Breast epithelium (tissue), 4 donors: ENCODE data around the gene ZFHX3. TPM values are rescaled to one million over a fixed set of nuclear protein-coding genes. Genes with fewer than 3 reads are reported as not detected.

ENCODE experiments used
- DNase-seq, 2 donors: peaks; one replicate each; pipeline ENCODE4 v3.0.0-alpha.2; 2019; ENCODE audit warnings: low spot score in 2 of 2
- H3K27ac ChIP-seq, 2 donors: fragments of 200-600 bp; sonication (generic) in 1 of 2; one replicate each; pipeline ENCODE4 v1.5.1; 2016 to 2019; ENCODE audit warnings: mild to moderate bottlenecking in 1 of 2
- H3K27me3 ChIP-seq, 2 donors: fragments of 200-600 bp; sonication (generic) in 1 of 2; one replicate each; pipeline versions ENCODE4 v1.5.1 to v1.6.0; 2017 to 2019; ENCODE audit warnings: control low read depth in 1 of 2, mild to moderate bottlenecking in 1 of 2
- H3K36me3 ChIP-seq: fragments of 200-600 bp; one replicate; pipeline ENCODE4 v1.5.1; 2019
- H3K4me1 ChIP-seq, 2 donors: fragments of 200-600 bp; sonication (generic); one replicate each; pipeline ENCODE4 v1.5.1; 2016 to 2019; ENCODE audit warnings: control low read depth in 1 of 2
- H3K4me3 ChIP-seq, 3 donors: fragments of 200-600 bp; sonication (generic); 1 replicate in 2 of 3; 2 replicates in 1 of 3; pipeline ENCODE4 v1.5.1; 2016 to 2019; ENCODE audit warnings: mild to moderate bottlenecking in 3 of 3, moderate library complexity in 2 of 3
- H3K9me3 ChIP-seq, 2 donors: fragments of 200-600 bp; sonication (generic) in 1 of 2; one replicate each; pipeline ENCODE4 v1.5.1; 2016 to 2019; ENCODE audit warnings: control low read depth in 1 of 2
- CTCF ChIP-seq, 3 donors: fragments of 450-650 bp; IDR thresholded peaks; one replicate each; pipeline ENCODE4 v1.5.1; 2016 to 2017; ENCODE audit warnings: antibody characterized with exemption in 3 of 3, mild to moderate bottlenecking in 3 of 3, moderate library complexity in 3 of 3
- POLR2A ChIP-seq: fragments of 450-650 bp; IDR thresholded peaks from one replicate; pipeline ENCODE4 v1.6.1; 2016; ENCODE audit warnings: antibody characterized with exemption, mild to moderate bottlenecking, moderate library complexity
- POLR2AphosphoS5 ChIP-seq, 3 donors: sonication (generic); formaldehyde crosslinking; IDR thresholded peaks; one replicate each; pipeline ENCODE4 v1.6.1; 2017; ENCODE audit warnings: antibody characterized with exemption in 3 of 3
- intact Hi-C: fragments of 100-400 bp; cut with DNase I; formaldehyde crosslinking; loops from one replicate; pipeline ENCODE4 v1.15.1; 2023; ENCODE audit warnings: low total_unique reads
- total RNA-seq, 3 donors: library from RNA; depleted of rRNA; stranded (reverse); fragments of >200 nt; gene quantifications; one replicate each; pipeline ENCODE4 v1.1.0, GENCODE V29; 2016

Gene ZFHX3
- total RNA-seq, 3 donors from 2014 or later: 10.8 to 36.0 (median 11.8) TPM

- Histone ChIP-seq H3K27me3 (peaks cover 3 to 11% of the 10 kb centered on the region in 2 donors), H3K9me3 (no peaks in the 10 kb centered on the region), H3K36me3 (no peaks in the 10 kb centered on the region), H3K4me3 (peak overlapping the region; percentile 13 to 61 (median 41)), H3K27ac (peak overlapping the region in 1 of 2 donors; percentile 50), H3K4me1 (peaks cover 1 to 7% of the 10 kb centered on the region in 2 donors)
- no peak for DNase-seq
- no peak for TF ChIP-seq POLR2AphosphoS5 (IDR thresholded peaks at IDR 0.05)
- intact Hi-C loops: no loop called here
Measured at GRCh38 chr16:73071131-73071940, 23.4 kb upstream of the ZFHX3 start.

- no peak overlapping the region for H3K27ac ChIP-seq
- intact Hi-C loops: loop anchor here (5.0 kb wide), 1 partner anchor 1597 kb away; no protein-coding TSS in a partner anchor
- TF ChIP-seq POLR2AphosphoS5 (IDR thresholded peaks at IDR 0.05) (no peak), POLR2A (no peak), CTCF (IDR thresholded peaks at IDR 0.05) (no peak)
- no peaks in the 10 kb centered on the region for H3K9me3 ChIP-seq
- H3K36me3 ChIP-seq: no peaks in the 10 kb centered on the region
- no peak for DNase-seq
- H3K27me3 ChIP-seq: peaks cover 3 to 27% of the 10 kb centered on the region in 2 donors
- H3K4me1 ChIP-seq: peaks cover 4 to 13% of the 10 kb centered on the region in 2 donors
- H3K4me3 ChIP-seq: peak overlapping the region in 1 of 3 donors; percentile 41
Measured at GRCh38 chr16:73069581-73070262, 21.8 kb upstream of the ZFHX3 start.

- intact Hi-C loops: loop anchor here (5.0 kb wide), 1 partner anchor 1596 kb away; no protein-coding TSS in a partner anchor
- H3K36me3 ChIP-seq: no peaks in the 10 kb centered on the region
- H3K27ac ChIP-seq: peak overlapping the region; percentile 57 to 76
- TF ChIP-seq CTCF (IDR thresholded peaks at IDR 0.05) (no peak), POLR2A (no peak), POLR2AphosphoS5 (IDR thresholded peaks at IDR 0.05) (peak in 1 of 3 donors; percentile 58)
- peaks cover 4 to 13% of the 10 kb centered on the region in 2 donors for H3K4me1 ChIP-seq
- H3K4me3 ChIP-seq: no peak overlapping the region
- no peaks in the 10 kb centered on the region for H3K9me3 ChIP-seq
- H3K27me3 ChIP-seq: peaks cover 3 to 37% of the 10 kb centered on the region in 2 donors
- DNase-seq: no peak
Measured at GRCh38 chr16:73068541-73069401, 20.8 kb upstream of the ZFHX3 start.

DNA sequence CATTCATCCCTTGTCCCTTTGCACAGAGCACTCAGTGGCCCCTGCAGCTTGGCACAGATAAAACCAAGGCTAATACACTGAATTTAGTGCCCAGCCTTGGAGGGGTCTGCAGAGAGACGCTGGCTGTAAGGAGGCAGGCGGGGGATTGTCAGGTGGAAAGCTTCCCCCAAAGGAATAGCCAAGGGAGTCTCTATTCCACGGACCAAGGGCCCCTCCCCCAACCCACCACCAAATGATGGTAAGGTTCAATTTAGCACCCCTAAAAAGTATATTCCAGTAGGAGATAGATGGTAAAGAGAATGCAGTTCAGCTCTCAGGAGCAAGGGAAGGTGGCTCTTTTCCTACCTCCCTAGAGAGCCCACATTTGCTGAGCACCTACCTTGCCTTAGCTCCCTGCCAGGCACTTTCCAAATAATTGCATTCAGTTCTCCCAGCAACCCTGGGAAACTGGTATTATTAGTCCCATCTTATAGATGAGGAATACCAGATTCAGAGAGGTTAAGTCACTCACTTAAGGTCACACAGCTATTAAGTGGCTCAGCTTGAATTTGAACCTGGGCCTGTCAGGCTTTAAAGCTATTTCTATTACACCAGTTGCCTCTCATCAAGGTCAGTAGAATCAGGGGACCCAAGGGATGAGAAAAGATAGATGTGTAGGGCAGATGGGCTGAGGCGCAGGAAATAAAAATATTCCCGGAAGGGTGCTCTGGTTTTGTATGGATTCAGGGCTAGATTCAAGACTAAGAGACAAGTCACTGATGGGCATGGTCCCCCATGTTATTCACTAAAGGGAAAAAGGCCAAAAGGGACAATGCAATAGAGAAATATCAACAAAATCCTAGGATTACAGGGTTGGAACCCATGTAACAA is 20.0 kb upstream of the ZFHX3 start:
- no peaks in the 10 kb centered on the region for H3K36me3 ChIP-seq
- H3K4me3 ChIP-seq: no peak overlapping the region
- intact Hi-C loops: loop anchor here (5.0 kb wide), 1 partner anchor 1596 kb away; no protein-coding TSS in a partner anchor
- H3K27ac ChIP-seq: peak overlapping the region; percentile 22 to 57
- no peak for DNase-seq
- TF ChIP-seq CTCF (IDR thresholded peaks at IDR 0.05) (no peak), POLR2A (no peak), POLR2AphosphoS5 (IDR thresholded peaks at IDR 0.05) (no peak)
- peaks cover 3 to 46% of the 10 kb centered on the region in 2 donors for H3K27me3 ChIP-seq
- H3K4me1 ChIP-seq: peaks cover 4 to 13% of the 10 kb centered on the region in 2 donors
- no peaks in the 10 kb centered on the region for H3K9me3 ChIP-seq
